ENCODE measurements around the gene ANKS3. TPM values are rescaled to one million over a fixed set of nuclear protein-coding genes. Genes with fewer than 3 reads are reported as not detected.

The ANKS3 gene
- total RNA-seq, 2 donors from 2014 or later: 10.1 to 23.2 TPM

DNA sequence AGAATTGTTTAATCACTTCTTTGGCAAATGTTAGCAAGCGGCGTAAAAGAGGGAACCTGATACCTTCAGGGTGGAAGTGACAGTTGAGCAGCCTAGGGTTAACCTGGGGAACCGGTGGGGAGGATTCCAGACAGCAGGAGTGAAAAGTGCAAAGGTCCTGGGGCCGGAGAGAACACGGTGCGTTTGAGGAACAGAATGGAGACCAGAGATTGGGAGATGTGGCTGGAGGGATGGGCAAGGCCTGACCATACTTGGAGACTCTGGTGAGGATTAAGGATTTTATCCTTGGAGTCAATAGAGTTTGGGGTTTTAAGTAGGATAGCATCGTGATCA is 35.2 kb upstream of the ANKS3 start:
- intact Hi-C loops (cut with DNase I): loop anchor here (2.0 kb wide), 1 partner anchor 32 kb away; no protein-coding TSS in a partner anchor
- peak overlapping the region; percentile 20 to 53 for H3K9ac ChIP-seq (ENCODE audit: low read depth in 2 of 2, low read length in 2 of 2)
- H3K36me3 ChIP-seq: no peaks in the 10 kb centered on the region
- no peaks in the 10 kb centered on the region for H3K27me3 ChIP-seq
- peak; percentile 37 for DNase-seq
- no peaks in the 10 kb centered on the region for H3K9me3 ChIP-seq
- H3K4me1 ChIP-seq: peaks cover 15% of the 10 kb centered on the region
- peak overlapping the region; percentile 97 for H3K4me3 ChIP-seq
- TF ChIP-seq, protein P1, sequence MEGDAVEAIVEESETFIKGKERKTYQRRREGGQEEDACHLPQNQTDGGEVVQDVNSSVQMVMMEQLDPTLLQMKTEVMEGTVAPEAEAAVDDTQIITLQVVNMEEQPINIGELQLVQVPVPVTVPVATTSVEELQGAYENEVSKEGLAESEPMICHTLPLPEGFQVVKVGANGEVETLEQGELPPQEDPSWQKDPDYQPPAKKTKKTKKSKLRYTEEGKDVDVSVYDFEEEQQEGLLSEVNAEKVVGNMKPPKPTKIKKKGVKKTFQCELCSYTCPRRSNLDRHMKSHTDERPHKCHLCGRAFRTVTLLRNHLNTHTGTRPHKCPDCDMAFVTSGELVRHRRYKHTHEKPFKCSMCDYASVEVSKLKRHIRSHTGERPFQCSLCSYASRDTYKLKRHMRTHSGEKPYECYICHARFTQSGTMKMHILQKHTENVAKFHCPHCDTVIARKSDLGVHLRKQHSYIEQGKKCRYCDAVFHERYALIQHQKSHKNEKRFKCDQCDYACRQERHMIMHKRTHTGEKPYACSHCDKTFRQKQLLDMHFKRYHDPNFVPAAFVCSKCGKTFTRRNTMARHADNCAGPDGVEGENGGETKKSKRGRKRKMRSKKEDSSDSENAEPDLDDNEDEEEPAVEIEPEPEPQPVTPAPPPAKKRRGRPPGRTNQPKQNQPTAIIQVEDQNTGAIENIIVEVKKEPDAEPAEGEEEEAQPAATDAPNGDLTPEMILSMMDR (IDR thresholded peaks at IDR 0.05): no peak
- H3K27ac ChIP-seq: peak overlapping the region; percentile 90

DNA sequence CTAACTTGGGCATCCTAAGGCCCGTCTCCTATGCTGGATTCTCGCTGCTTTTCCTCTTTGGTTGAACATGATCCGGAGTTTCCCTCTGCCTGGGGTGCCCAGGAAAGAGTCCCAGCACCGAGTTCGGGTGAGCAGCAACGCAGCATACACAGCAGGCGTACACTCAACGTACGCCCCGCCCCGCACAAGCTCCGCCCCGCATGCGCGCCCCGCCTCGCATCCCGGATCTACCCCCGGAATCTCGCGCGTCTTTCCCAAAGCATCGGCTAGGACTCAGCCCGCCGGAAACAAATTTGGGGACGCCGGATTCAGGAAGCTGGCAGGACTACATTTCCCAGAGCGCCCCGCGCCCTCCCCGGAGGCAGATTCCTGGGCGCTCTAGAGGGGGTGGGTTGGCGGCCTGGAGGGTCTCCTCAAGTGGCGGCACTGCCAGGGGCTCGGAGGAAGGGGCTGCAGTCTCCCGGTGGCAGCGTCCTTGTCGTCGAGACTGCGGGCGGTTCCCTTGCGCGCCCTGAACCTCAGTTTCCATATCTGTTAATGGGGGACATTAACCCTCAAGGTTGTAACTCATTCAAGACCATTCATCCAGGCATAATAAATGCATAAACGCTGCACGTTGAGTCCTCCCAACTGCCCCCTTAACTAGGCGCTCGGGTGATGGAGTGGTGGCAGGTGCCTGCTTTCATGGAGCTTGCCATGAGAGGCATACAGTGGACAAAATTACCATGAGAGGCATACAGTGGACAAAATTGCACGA is 34.7 kb upstream of the ANKS3 start:
- H3K36me3 ChIP-seq: no peaks in the 10 kb centered on the region
- TF ChIP-seq, protein P1 (IDR thresholded peaks at IDR 0.05): no peak
- intact Hi-C loops (cut with DNase I): loop anchor here (2.0 kb wide), 1 partner anchor 32 kb away; no protein-coding TSS in a partner anchor
- no peaks in the 10 kb centered on the region for H3K9me3 ChIP-seq
- peaks cover 15% of the 10 kb centered on the region for H3K4me1 ChIP-seq
- no peaks in the 10 kb centered on the region for H3K27me3 ChIP-seq
- peak; percentile 99 for DNase-seq
- peak overlapping the region; percentile 90 for H3K27ac ChIP-seq
- H3K9ac ChIP-seq (ENCODE audit: low read depth in 2 of 2, low read length in 2 of 2): peak overlapping the region; percentile 53
- peak overlapping the region; percentile 97 for H3K4me3 ChIP-seq

DNA sequence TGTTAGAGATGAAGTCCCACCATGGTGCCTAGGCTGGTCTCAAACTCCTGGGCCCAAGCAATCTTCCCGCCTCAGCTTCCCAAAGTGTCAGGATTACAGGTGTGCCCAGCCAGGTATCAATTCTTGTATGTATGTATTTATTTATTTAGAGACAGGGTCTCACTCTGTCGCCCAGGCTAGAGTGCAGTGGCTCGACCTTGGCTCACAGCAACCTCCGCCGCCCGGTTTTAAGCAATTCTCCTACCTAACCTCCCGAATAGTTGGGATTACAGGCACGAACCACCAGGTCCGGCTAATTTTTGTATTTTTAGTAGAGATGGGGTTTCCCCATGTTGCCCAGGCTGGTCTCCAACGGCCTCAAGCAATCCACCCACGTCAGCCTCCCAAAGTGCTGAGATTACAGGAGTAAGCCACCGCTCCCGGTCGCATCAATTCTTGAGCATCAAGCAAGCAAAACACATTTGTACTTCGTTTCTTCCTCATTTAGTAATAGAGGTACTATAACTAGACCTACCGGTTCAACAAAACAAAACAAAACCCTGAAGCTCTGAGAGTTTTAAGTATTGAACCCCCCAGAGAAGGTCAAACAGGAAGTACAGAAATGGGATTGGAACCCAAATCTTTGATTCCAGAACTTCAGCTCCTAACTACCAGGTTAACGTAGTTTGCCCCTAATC is 33.9 kb upstream of the ANKS3 start:
- H3K9ac ChIP-seq (ENCODE audit: low read depth in 2 of 2, low read length in 2 of 2): peak overlapping the region; percentile 53
- H3K36me3 ChIP-seq: no peaks in the 10 kb centered on the region
- no peaks in the 10 kb centered on the region for H3K27me3 ChIP-seq
- peak overlapping the region; percentile 90 for H3K27ac ChIP-seq
- intact Hi-C loops (cut with DNase I): loop anchor here (2.0 kb wide), 1 partner anchor 33 kb away; no protein-coding TSS in a partner anchor
- peaks cover 15% of the 10 kb centered on the region for H3K4me1 ChIP-seq
- TF ChIP-seq, protein P1 (IDR thresholded peaks at IDR 0.05): no peak
- H3K4me3 ChIP-seq: peak overlapping the region; percentile 97
- no peaks in the 10 kb centered on the region for H3K9me3 ChIP-seq
- DNase-seq: peak; percentile 38

DNA sequence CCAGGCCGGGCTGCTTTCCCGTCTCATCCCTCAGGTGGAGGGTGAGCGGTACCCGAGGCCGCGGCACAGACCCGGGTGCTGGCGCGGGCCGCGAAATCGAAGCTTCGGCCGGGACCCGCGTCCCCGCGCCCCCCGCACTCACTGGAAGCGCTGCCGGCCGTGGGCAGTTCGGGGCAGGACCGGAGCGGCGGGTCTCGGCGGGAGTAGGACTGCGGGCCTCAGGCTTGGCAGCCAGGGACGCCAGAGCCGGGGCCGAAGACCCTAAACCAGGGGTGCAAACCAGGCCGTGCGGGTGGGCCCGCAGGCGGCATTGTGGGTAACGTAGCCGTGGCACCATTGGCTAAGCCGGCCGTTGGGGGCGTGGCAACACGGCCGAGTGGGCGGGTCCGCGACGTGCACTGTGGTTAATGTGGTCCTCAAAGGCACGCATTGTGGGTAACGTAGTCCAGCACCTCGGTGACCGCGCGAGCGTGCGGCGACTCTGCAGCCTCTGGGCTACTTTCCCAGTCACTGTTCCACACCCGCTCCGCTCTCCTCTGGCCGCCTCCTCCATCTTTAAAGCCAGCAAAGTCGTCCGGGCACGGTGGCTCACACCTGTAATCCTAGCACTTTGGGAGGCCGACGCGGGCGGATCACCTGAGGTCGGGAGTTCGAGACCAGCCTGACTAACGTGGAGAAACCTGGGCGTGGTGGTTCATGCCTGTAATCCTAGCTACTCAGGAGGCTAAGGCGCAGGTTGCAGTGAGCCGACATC is 33.0 kb upstream of the ANKS3 start, which contains the start of gene ZNF500:
ZNF500 (minus strand) TSS at position 288 of the 754 bp plus-strand sequence. CDS start 1,184 bp downstream, outside the sequence.
- H3K36me3 ChIP-seq: no peaks in the 10 kb centered on the region
- H3K27me3 ChIP-seq: no peaks in the 10 kb centered on the region
- peaks cover 15% of the 10 kb centered on the region for H3K4me1 ChIP-seq
- TF ChIP-seq, protein P1 (IDR thresholded peaks at IDR 0.05): no peak
- H3K9me3 ChIP-seq: no peaks in the 10 kb centered on the region
- DNase-seq: peak; percentile 99
- peak within 1 kb of the TSS; percentile 90 for H3K27ac ChIP-seq
- peak within 1 kb of the TSS; percentile 97 for H3K4me3 ChIP-seq
- peak within 1 kb of the TSS; percentile 87 to 96 for H3K9ac ChIP-seq (ENCODE audit: low read depth in 2 of 2, low read length in 2 of 2)
- intact Hi-C loops (cut with DNase I): no loop called here

Data from colonic mucosa (tissue), 4 donors.